ENCODE results near the gene SLC34A1.

SLC34A1 gene

DNA sequence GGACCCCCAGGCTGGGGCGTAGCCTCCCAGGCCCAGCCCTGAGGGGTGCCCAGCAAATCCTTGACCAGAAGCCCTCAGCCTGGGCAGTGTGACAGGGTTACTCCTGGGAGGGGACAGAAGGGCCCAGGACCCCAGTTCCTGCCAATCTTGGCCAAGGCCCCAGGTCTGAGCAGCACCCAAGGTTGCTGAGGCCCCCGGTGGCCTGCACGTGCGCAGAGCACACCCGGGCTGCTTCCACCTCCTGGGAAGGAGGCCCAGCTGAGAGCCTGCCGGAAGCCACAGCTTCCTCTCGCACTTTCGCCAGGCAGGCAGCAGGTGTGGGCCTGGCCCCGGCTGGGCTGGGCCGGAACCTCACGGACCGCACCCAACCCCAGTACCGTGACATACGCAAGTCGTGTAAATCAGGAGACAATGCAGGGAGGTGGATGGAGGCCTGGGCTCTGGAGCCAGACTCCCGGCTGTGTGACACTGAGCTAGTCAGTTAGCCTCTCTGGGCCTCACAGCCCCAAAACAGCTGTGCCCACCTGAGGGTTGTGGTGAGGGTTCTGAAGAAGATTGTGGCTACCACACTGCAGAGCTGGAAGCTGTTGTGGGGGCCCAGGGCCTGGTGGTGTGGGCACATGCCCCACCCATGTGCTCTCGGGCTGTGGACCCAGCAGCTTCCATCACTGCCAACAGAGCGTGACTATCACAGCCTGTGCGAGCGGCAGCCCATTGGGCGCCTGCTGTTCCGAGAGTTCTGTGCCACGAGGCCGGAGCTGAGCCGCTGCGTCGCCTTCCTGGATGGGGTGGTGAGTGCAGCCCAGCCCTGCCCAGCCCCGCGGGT lies 47.3 kb downstream of the SLC34A1 start:
- H3K4me3 ChIP-seq (ENCODE audit: insufficient read depth, low read length, poor library complexity, severe bottlenecking), result no peak overlapping the region
- no peaks in the 10 kb centered on the region for H3K36me3 ChIP-seq (ENCODE audit: low read length)
- no peaks in the 10 kb centered on the region for H3K9me3 ChIP-seq (ENCODE audit: insufficient read depth, low read length)
- peaks cover 22% of the 10 kb centered on the region for H3K79me2 ChIP-seq (ENCODE audit: insufficient read depth, low read length)
- peak overlapping the region; percentile 48 for H3K9ac ChIP-seq (ENCODE audit: low read length)
- H3K4me2 ChIP-seq (ENCODE audit: low read depth, low read length, poor library complexity, severe bottlenecking), result peak overlapping the region; percentile 71
- H3K27ac ChIP-seq (ENCODE audit: low read depth, low read length), result peak overlapping the region; percentile 95
- TF ChIP-seq, protein P1, sequence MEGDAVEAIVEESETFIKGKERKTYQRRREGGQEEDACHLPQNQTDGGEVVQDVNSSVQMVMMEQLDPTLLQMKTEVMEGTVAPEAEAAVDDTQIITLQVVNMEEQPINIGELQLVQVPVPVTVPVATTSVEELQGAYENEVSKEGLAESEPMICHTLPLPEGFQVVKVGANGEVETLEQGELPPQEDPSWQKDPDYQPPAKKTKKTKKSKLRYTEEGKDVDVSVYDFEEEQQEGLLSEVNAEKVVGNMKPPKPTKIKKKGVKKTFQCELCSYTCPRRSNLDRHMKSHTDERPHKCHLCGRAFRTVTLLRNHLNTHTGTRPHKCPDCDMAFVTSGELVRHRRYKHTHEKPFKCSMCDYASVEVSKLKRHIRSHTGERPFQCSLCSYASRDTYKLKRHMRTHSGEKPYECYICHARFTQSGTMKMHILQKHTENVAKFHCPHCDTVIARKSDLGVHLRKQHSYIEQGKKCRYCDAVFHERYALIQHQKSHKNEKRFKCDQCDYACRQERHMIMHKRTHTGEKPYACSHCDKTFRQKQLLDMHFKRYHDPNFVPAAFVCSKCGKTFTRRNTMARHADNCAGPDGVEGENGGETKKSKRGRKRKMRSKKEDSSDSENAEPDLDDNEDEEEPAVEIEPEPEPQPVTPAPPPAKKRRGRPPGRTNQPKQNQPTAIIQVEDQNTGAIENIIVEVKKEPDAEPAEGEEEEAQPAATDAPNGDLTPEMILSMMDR (IDR thresholded peaks at IDR 0.05; ENCODE audit: insufficient read depth, low read length, poor library complexity, severe bottlenecking), result no peak
- no peak for TF ChIP-seq EZH2phosphoT487 (conservative IDR thresholded peaks at IDR 0.05; ENCODE audit: low read length)
- no peaks in the 10 kb centered on the region; the same call in 1 of the 2 replicates for H4K20me1 ChIP-seq (ENCODE audit: low read depth, low read length)
- H3K9me2 ChIP-seq (replicated peaks; ENCODE audit: insufficient read depth, low read length), result no peaks in the 10 kb centered on the region
- no peak overlapping the region for H2AFZ ChIP-seq (ENCODE audit: low read depth, low read length, severe bottlenecking)
- H3K27me3 ChIP-seq (ENCODE audit: low read length), result no peaks in the 10 kb centered on the region
- H3F3A ChIP-seq (ENCODE audit: insufficient read depth), result peaks cover 52% of the 10 kb centered on the region

DNA sequence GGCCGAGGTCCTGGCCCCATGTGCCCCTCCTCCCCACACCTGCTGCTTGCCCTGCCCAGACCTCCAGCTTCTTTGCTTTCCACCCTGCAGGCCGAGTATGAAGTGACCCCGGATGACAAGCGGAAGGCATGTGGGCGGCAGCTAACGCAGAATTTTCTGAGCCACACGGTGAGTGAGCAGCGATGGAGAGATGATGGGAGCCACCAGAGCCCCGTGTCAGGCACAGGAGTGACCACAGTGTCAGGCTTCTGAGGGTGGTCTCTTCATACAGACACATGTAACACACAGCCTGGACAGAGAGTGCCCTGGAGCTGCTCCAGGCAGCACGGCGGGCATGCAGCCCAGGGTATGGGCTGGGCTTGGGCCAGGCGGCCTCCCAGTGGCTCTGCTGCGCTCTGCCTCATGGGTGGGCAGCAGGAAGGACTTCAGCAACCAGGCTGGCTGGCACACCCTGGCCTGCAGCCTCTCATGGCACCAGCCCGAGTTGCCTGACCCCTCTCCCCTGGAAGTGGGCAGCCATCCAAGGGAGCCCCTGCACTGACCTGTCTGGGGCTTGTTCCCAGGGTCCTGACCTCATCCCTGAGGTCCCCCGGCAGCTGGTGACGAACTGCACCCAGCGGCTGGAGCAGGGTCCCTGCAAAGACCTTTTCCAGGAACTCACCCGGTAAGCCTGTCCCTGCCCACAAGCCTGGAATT lies 48.1 kb downstream of the SLC34A1 start:
- H3K36me3 ChIP-seq (ENCODE audit: low read length), result no peaks in the 10 kb centered on the region
- H3K9ac ChIP-seq (ENCODE audit: low read length), result peak overlapping the region; percentile 48
- no peaks in the 10 kb centered on the region for H3K27me3 ChIP-seq (ENCODE audit: low read length)
- H3K9me2 ChIP-seq (replicated peaks; ENCODE audit: insufficient read depth, low read length), result no peaks in the 10 kb centered on the region
- no peaks in the 10 kb centered on the region for H3K9me3 ChIP-seq (ENCODE audit: insufficient read depth, low read length)
- peaks cover 17% of the 10 kb centered on the region for H3K79me2 ChIP-seq (ENCODE audit: insufficient read depth, low read length)
- no peaks in the 10 kb centered on the region; the same call in 1 of the 2 replicates for H4K20me1 ChIP-seq (ENCODE audit: low read depth, low read length)
- no peak overlapping the region for H2AFZ ChIP-seq (ENCODE audit: low read depth, low read length, severe bottlenecking)
- no peak for TF ChIP-seq EZH2phosphoT487 (conservative IDR thresholded peaks at IDR 0.05; ENCODE audit: low read length)
- TF ChIP-seq, protein P1 (IDR thresholded peaks at IDR 0.05; ENCODE audit: insufficient read depth, low read length, poor library complexity, severe bottlenecking), result no peak
- peak overlapping the region; percentile 95 for H3K27ac ChIP-seq (ENCODE audit: low read depth, low read length)
- peaks cover 46% of the 10 kb centered on the region for H3F3A ChIP-seq (ENCODE audit: insufficient read depth)
- H3K4me2 ChIP-seq (ENCODE audit: low read depth, low read length, poor library complexity, severe bottlenecking), result peak overlapping the region; percentile 71
- H3K4me3 ChIP-seq (ENCODE audit: insufficient read depth, low read length, poor library complexity, severe bottlenecking), result no peak overlapping the region

DNA sequence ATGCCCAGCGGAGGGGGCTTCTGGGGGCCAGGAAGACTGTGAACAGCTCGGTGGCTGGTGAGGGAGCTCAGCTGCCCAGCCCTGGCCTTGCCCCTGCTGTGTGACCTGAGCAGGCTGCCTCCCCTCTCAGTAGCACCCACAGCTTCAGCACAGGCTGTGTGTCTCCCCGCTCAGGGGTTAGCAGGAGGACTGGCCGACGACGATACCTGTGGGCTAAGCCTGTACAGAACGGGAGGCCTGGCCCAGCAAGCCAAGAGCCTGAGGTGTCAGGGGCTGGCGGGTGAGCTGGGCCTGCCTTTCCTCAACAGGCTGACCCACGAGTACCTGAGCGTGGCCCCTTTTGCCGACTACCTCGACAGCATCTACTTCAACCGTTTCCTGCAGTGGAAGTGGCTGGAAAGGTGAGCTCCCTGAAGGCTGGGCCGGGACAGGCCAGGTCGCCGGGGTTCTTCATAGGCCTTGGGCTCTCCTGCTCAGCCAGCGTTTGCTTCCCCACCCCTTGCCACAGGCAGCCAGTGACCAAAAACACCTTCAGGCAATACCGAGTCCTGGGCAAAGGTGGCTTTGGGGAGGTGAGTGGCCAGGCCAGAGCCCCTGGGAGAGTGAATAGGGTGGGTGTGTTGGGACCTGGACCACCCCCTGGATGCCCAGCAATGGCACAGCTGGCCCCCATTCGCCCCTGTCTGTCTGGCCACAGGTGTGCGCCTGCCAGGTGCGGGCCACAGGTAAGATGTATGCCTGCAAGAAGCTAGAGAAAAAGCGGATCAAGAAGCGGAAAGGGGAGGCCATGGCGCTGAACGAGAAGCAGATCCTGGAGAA lies 48.8 kb downstream of the SLC34A1 start:
- no peaks in the 10 kb centered on the region for H3K9me2 ChIP-seq (replicated peaks; ENCODE audit: insufficient read depth, low read length)
- H3K27me3 ChIP-seq (ENCODE audit: low read length), result no peaks in the 10 kb centered on the region
- TF ChIP-seq, protein P1 (IDR thresholded peaks at IDR 0.05; ENCODE audit: insufficient read depth, low read length, poor library complexity, severe bottlenecking), result no peak
- no peak for TF ChIP-seq EZH2phosphoT487 (conservative IDR thresholded peaks at IDR 0.05; ENCODE audit: low read length)
- peaks cover 39% of the 10 kb centered on the region for H3F3A ChIP-seq (ENCODE audit: insufficient read depth)
- H3K36me3 ChIP-seq (ENCODE audit: low read length), result no peaks in the 10 kb centered on the region
- no peak overlapping the region for H3K4me2 ChIP-seq (ENCODE audit: low read depth, low read length, poor library complexity, severe bottlenecking)
- H3K27ac ChIP-seq (ENCODE audit: low read depth, low read length), result peak overlapping the region; percentile 95
- H2AFZ ChIP-seq (ENCODE audit: low read depth, low read length, severe bottlenecking), result no peak overlapping the region
- no peaks in the 10 kb centered on the region for H3K9me3 ChIP-seq (ENCODE audit: insufficient read depth, low read length)
- peaks cover 9% of the 10 kb centered on the region for H3K79me2 ChIP-seq (ENCODE audit: insufficient read depth, low read length)
- H4K20me1 ChIP-seq (ENCODE audit: low read depth, low read length), result no peaks in the 10 kb centered on the region; the same call in 1 of the 2 replicates
- H3K9ac ChIP-seq (ENCODE audit: low read length), result peak overlapping the region; percentile 48; the same call in 1 of the 2 replicates
- no peak overlapping the region for H3K4me3 ChIP-seq (ENCODE audit: insufficient read depth, low read length, poor library complexity, severe bottlenecking)

Measured in SU-DHL-6 (cell line).